ENCODE data around the gene INVS.

The INVS gene

DNA sequence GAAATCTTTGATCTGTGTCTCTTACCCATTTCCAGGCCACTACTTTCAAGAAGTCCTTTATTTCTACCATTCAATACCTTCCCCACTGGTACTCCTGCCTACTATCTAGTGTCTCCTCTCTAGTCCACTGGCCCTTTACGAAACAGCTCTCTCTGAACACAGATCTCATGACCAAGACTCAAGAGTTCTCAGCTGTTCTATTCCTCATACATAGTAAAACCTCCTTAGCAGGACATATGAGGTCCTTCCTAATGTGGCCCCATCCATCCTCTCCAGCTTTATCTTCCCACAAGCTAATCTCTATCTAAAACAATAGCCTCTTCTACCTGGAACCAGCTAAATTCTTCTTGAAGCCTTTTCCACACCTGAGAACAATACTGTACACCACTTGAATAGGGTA lies 251.1 kb downstream of the INVS start:
- no peak for DNase-seq (ENCODE audit: low spot score)
- no peak overlapping the region for H3K27ac ChIP-seq
- TF ChIP-seq CTCF (IDR thresholded peaks at IDR 0.05) = no peak
- H3K4me3 ChIP-seq = no peak overlapping the region

All from coronary artery (tissue), 2 donors.